ENCODE results near the gene BTG4. TPM values are rescaled to one million over a fixed set of nuclear protein-coding genes. Genes with fewer than 3 reads are reported as not detected.

Gene BTG4
- total and polyA plus RNA-seq, 2 donors (not counting 3 experiments of a cell fraction or from before 2014, with no cell fraction given) = not detected

DNA sequence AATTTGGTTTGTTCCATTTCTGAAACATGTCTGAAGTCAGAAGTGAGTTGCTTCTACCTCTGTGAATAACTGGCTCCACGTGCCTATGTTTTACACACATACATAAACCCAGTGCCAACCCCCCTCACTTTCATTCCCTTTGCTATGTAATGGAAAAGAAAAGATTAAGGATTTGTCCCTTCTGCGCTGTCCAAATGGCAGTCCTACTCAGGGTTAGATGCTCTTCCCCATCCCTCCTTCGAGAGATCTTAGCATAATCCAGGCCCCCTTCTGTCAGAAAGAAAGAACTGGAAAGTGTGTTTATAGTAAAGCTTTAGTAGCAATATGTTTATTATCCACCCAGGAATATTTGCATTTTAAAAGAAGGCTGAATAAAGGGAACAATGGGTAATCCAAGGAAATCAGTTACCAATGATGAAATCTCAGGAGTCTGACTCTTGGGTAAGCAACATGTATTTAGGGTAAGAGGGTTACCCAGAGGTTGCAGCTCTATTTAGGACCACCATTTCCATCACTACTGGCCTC is 25.2 kb upstream of the BTG4 start:
- no peak for TF ChIP-seq EZH2 (IDR thresholded peaks at IDR 0.05; ENCODE audit: borderline replicate concordance, low read depth, low read length, severe bottlenecking)
- TF ChIP-seq POLR2AphosphoS5 (IDR thresholded peaks at IDR 0.05; ENCODE audit: insufficient read depth, low read depth, low read length) = no peak
- no peak for TF ChIP-seq FOS (IDR thresholded peaks at IDR 0.05; ENCODE audit: borderline replicate concordance, insufficient read depth, low read length)
- TF ChIP-seq, protein P1, sequence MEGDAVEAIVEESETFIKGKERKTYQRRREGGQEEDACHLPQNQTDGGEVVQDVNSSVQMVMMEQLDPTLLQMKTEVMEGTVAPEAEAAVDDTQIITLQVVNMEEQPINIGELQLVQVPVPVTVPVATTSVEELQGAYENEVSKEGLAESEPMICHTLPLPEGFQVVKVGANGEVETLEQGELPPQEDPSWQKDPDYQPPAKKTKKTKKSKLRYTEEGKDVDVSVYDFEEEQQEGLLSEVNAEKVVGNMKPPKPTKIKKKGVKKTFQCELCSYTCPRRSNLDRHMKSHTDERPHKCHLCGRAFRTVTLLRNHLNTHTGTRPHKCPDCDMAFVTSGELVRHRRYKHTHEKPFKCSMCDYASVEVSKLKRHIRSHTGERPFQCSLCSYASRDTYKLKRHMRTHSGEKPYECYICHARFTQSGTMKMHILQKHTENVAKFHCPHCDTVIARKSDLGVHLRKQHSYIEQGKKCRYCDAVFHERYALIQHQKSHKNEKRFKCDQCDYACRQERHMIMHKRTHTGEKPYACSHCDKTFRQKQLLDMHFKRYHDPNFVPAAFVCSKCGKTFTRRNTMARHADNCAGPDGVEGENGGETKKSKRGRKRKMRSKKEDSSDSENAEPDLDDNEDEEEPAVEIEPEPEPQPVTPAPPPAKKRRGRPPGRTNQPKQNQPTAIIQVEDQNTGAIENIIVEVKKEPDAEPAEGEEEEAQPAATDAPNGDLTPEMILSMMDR (IDR thresholded peaks at IDR 0.05; ENCODE audit: extremely low read depth in 1 of 2, insufficient read depth in 1 of 2, low read depth in 1 of 2, low read length in 2 of 2) = no peak
- TF ChIP-seq POLR2A (IDR thresholded peaks at IDR 0.05; ENCODE audit: low read depth, low read length) = no peak
- no peak for TF ChIP-seq JUN (IDR thresholded peaks at IDR 0.05; ENCODE audit: borderline replicate concordance, insufficient read depth, insufficient read length, low read depth)
- TF ChIP-seq, protein P2, sequence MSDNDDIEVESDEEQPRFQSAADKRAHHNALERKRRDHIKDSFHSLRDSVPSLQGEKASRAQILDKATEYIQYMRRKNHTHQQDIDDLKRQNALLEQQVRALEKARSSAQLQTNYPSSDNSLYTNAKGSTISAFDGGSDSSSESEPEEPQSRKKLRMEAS (IDR thresholded peaks at IDR 0.05; ENCODE audit: insufficient read depth, insufficient read length) = no peak
- no peak for TF ChIP-seq MYC (IDR thresholded peaks at IDR 0.05; ENCODE audit: low read depth, low read length)
- TF ChIP-seq GATA2 (IDR thresholded peaks at IDR 0.05; ENCODE audit: insufficient read depth, insufficient read length, low read depth, low read length) = no peak
- dilution Hi-C loops (cut with MboI; ENCODE audit: extremely low pct_ligation_motif_present, low sequenced_read_pairs) = no loop called here
- H3K9ac ChIP-seq (replicated peaks; ENCODE audit: extremely low read depth, insufficient read depth, low read length) = no peak overlapping the region
- H4K20me1 ChIP-seq (replicated peaks; ENCODE audit: control insufficient read depth, extremely low read depth, insufficient read depth, low read length) = no peaks in the 10 kb centered on the region
- H3K4me1 ChIP-seq (ENCODE audit: control insufficient read depth, extremely low read depth, insufficient read depth, low read length) = peaks cover 17% of the 10 kb centered on the region
- no peak overlapping the region for H3K4me3 ChIP-seq (replicated peaks in 1 of 3; ENCODE audit: insufficient read depth in 1 of 3, low read depth in 1 of 3, low read length in 3 of 3)
- no peak overlapping the region for H2AFZ ChIP-seq (ENCODE audit: low read depth, low read length)
- no peaks in the 10 kb centered on the region for H3K36me3 ChIP-seq (ENCODE audit: control insufficient read depth in 2 of 2, extremely low read depth in 1 of 2, insufficient read depth in 2 of 2, low read length in 2 of 2)
- no TSS peak for BruUV-seq (replicated peaks)
- CTCF ChIA-PET = no interaction called here
- no peaks in the 10 kb centered on the region for H3K9me3 ChIP-seq (replicated peaks; ENCODE audit: control insufficient read depth, insufficient read depth, low read length)
- DNase-seq (ENCODE audit: low read depth, low spot score) (no peak), FAIRE-seq (no peak)
- H3K9me1 ChIP-seq (replicated peaks; ENCODE audit: control insufficient read depth, extremely low read depth, insufficient read depth, low read length) = no peaks in the 10 kb centered on the region
- no peak overlapping the region for H3K27ac ChIP-seq (ENCODE audit: insufficient read depth, low read depth, low read length)
- intact Hi-C loops (cut with micrococcal nuclease) = no loop called here
- no peaks in the 10 kb centered on the region for H3K79me2 ChIP-seq (ENCODE audit: control insufficient read depth, insufficient read depth, low read length)
- no peak overlapping the region for H3K4me2 ChIP-seq (ENCODE audit: insufficient read depth, low read length)
- POLR2A ChIA-PET = no interaction called here
- peaks cover 43 to 74% of the 10 kb centered on the region in 2 experiments for H3K27me3 ChIP-seq (ENCODE audit: control insufficient read depth in 2 of 2, insufficient read depth in 2 of 2, low read length in 2 of 2)
